NT2/D1 (cell line): ENCODE results near the gene CCDC86.

Source experiments
- DNase-seq: peaks from one replicate; pipeline ENCODE4 v3.0.0-alpha.2; 2011; ENCODE audit warnings: low read depth, low spot score
- H3K27me3 ChIP-seq: 2 replicates; pipeline ENCODE4 v1.6.0; 2011; ENCODE audit warnings: mild to moderate bottlenecking; ENCODE audit not compliant: insufficient read length, insufficient read depth
- H3K36me3 ChIP-seq: 2 replicates; pipeline ENCODE4 v1.6.1; 2011; ENCODE audit warnings: mild to moderate bottlenecking, low read length, mixed read lengths; ENCODE audit not compliant: insufficient read depth, insufficient read length
- H3K4me1 ChIP-seq: 2 replicates; pipeline ENCODE4 v1.5.1; 2011; ENCODE audit not compliant: insufficient read depth, insufficient read length
- H3K4me3 ChIP-seq: 2 replicates; pipeline ENCODE4 v1.5.1; 2011; ENCODE audit warnings: low read depth; ENCODE audit not compliant: insufficient read length
- H3K9ac ChIP-seq: 2 replicates; pipeline ENCODE4 v1.6.0; 2011; ENCODE audit warnings: low read depth; ENCODE audit not compliant: insufficient read length
- H3K9me3 ChIP-seq: 2 replicates; pipeline ENCODE4 v1.5.1; 2011; ENCODE audit warnings: mild to moderate bottlenecking, low read length; ENCODE audit not compliant: insufficient read depth
- SUZ12 ChIP-seq: IDR thresholded peaks from 2 replicates; pipeline ENCODE4 v1.6.1; 2011; ENCODE audit not compliant: insufficient read length, insufficient read depth; ENCODE audit errors: extremely low read depth
- YY1 ChIP-seq: IDR thresholded peaks from 2 replicates; pipeline ENCODE4 v1.6.1; 2011; ENCODE audit not compliant: insufficient read length, insufficient read depth
- ZNF274 ChIP-seq: IDR thresholded peaks from 2 replicates; pipeline ENCODE4 v1.6.1; 2011; ENCODE audit warnings: mild to moderate bottlenecking, low read depth, low read length

The CCDC86 gene

GRCh38 chr11:60868682-60869450 is 27.0 kb downstream of the CCDC86 start:
- Histone ChIP-seq H3K4me3 (no peak overlapping the region), H3K4me1 (peaks cover 15% of the 10 kb centered on the region), H3K27me3 (no peaks in the 10 kb centered on the region), H3K9me3 (no peaks in the 10 kb centered on the region), H3K36me3 (no peaks in the 10 kb centered on the region), H3K9ac (no peak overlapping the region)
- TF ChIP-seq SUZ12 (no peak), ZNF274 (no peak), YY1 (no peak)
- DNase-seq, result no peak

GRCh38 chr11:60869451-60869825 is 27.5 kb downstream of the CCDC86 start:
- Histone ChIP-seq H3K9me3 (no peaks in the 10 kb centered on the region), H3K36me3 (no peaks in the 10 kb centered on the region), H3K27me3 (no peaks in the 10 kb centered on the region), H3K4me1 (peaks cover 18% of the 10 kb centered on the region), H3K4me3 (no peak overlapping the region), H3K9ac (no peak overlapping the region)
- no peak for DNase-seq
- TF ChIP-seq ZNF274 (no peak), SUZ12 (no peak), YY1 (no peak)

GRCh38 chr11:60870276-60870675 is 28.4 kb downstream of the CCDC86 start:
- TF ChIP-seq ZNF274, result no peak
- no peak for TF ChIP-seq SUZ12
- TF ChIP-seq YY1, result no peak
- Histone ChIP-seq H3K9me3 (no peaks in the 10 kb centered on the region), H3K9ac (no peak overlapping the region), H3K4me3 (no peak overlapping the region), H3K36me3 (peaks cover 8% of the 10 kb centered on the region), H3K4me1 (peaks cover 21% of the 10 kb centered on the region), H3K27me3 (no peaks in the 10 kb centered on the region)
- DNase-seq, result no peak

GRCh38 chr11:60870733-60871377 is 28.9 kb downstream of the CCDC86 start:
- Histone ChIP-seq H3K36me3 (peaks cover 11% of the 10 kb centered on the region), H3K9me3 (no peaks in the 10 kb centered on the region), H3K9ac (no peak overlapping the region), H3K4me1 (peaks cover 21% of the 10 kb centered on the region), H3K27me3 (no peaks in the 10 kb centered on the region), H3K4me3 (no peak overlapping the region)
- TF ChIP-seq SUZ12, result no peak
- no peak for TF ChIP-seq ZNF274
- TF ChIP-seq YY1, result no peak
- no peak for DNase-seq

- H3K9me3 ChIP-seq, result no peaks in the 10 kb centered on the region
- no peak overlapping the region for H3K9ac ChIP-seq
- H3K36me3 ChIP-seq, result peaks cover 14% of the 10 kb centered on the region
- no peaks in the 10 kb centered on the region for H3K27me3 ChIP-seq
- H3K4me1 ChIP-seq, result peaks cover 21% of the 10 kb centered on the region
- no peak for DNase-seq
- no peak overlapping the region for H3K4me3 ChIP-seq
- TF ChIP-seq ZNF274 (no peak), YY1 (no peak), SUZ12 (no peak)
These were observed 29.6 kb downstream of the CCDC86 start for GRCh38 chr11:60871378-60872061.

GRCh38 chr11:60872124-60872960 is 30.4 kb downstream of the CCDC86 start:
- H3K27me3 ChIP-seq, result no peaks in the 10 kb centered on the region
- no peaks in the 10 kb centered on the region for H3K9me3 ChIP-seq
- peaks cover 18% of the 10 kb centered on the region for H3K4me1 ChIP-seq
- DNase-seq, result no peak
- H3K9ac ChIP-seq, result no peak overlapping the region
- H3K36me3 ChIP-seq, result peaks cover 21% of the 10 kb centered on the region
- TF ChIP-seq ZNF274, result no peak
- TF ChIP-seq YY1, result no peak
- no peak for TF ChIP-seq SUZ12
- H3K4me3 ChIP-seq, result no peak overlapping the region
